ENCODE data around the gene MAGEA3.
"Not testable (repeated sequence)": the region's sequence is repeated elsewhere in the genome, so short reads cannot be mapped to it uniquely, and the experiment has no call there.

Gene MAGEA3

GRCh38 chrX:152697952-152698931 is at the start of gene MAGEA3:
Gene MAGEA3, plus strand, starts transcription at chrX:152698794. Its CDS starts 2,039 bp downstream, at chrX:152700833.
- not testable (repeated sequence) for H3K36me3 Mint-ChIP-seq (ENCODE audit: low read depth); DNase-seq; H3K4me1 Mint-ChIP-seq (ENCODE audit: low read depth)

DNA sequence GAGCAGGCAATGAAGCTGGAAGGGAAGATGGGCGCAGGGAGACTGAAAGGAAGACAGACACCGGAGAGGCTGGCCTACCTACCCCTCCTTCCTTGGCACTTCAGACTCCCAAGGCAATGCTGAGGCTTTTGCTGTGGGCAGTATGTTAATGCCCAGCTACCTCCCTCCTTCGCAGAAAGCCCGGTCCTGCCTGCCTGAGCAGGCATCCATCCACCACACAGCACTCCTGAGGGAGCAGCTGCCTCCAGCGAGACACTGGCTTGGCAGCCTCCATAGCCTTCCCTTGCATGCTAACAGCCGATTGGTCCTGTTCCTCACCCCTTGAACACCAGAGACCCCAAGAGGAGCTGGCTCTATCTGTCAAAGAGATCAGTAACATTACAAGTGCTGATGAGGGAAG is 46.5 kb upstream of the MAGEA3 start:
- H3K4me1 Mint-ChIP-seq (ENCODE audit: low read depth): no peaks in the 10 kb centered on the region
- no peaks in the 10 kb centered on the region for H3K9me3 Mint-ChIP-seq
- no peak overlapping the region for H3K27ac Mint-ChIP-seq
- no peaks in the 10 kb centered on the region for H3K36me3 Mint-ChIP-seq (ENCODE audit: low read depth)
- H3K4me3 Mint-ChIP-seq: no peak overlapping the region
- DNase-seq: no peak
- peaks cover 70% of the 10 kb centered on the region for H3K27me3 Mint-ChIP-seq

More at GRCh38 chrX:152697952-152698931, at the start of gene MAGEA3:
- not testable (repeated sequence) for H3K27me3 Mint-ChIP-seq, H3K27ac Mint-ChIP-seq, H3K9me3 Mint-ChIP-seq, H3K4me3 Mint-ChIP-seq

- H3K27ac Mint-ChIP-seq: no peak overlapping the region
Measured at GRCh38 chrX:152652467-152652866, 46.1 kb upstream of the MAGEA3 start.

DNA sequence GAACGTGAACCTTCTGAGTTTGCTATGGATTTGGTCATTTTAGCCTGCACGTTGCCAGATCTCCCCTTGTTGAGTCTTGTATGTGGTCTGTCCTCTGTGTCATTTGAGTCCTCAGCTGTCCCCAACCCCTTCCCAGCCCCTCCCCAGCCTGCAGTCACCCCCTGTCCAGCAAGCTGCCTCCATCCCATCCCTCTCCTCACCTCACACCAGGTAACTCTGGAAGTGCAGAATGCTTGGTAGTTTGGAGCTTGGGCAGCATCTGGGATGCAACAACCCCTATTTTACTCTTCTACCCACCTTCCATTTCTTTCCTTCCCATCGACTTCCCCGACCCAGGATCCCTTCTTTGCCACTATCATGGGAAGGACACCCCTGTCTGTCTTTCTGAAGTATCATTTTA is 42.5 kb upstream of the MAGEA3 start:
- Mint-ChIP-seq H3K36me3 (ENCODE audit: low read depth) (no peaks in the 10 kb centered on the region), H3K27ac (no peak overlapping the region), H3K27me3 (peaks cover 77% of the 10 kb centered on the region), H3K4me1 (ENCODE audit: low read depth) (no peaks in the 10 kb centered on the region), H3K4me3 (no peak overlapping the region), H3K9me3 (no peaks in the 10 kb centered on the region)
- no peak for DNase-seq

More at GRCh38 chrX:152652467-152652866, 46.1 kb upstream of the MAGEA3 start:
- H3K36me3 Mint-ChIP-seq (ENCODE audit: low read depth): no peaks in the 10 kb centered on the region
- no peaks in the 10 kb centered on the region for H3K9me3 Mint-ChIP-seq
- H3K27me3 Mint-ChIP-seq: peaks cover 69% of the 10 kb centered on the region
- H3K4me3 Mint-ChIP-seq: no peak overlapping the region
- DNase-seq: no peak
- no peaks in the 10 kb centered on the region for H3K4me1 Mint-ChIP-seq (ENCODE audit: low read depth)

DNA sequence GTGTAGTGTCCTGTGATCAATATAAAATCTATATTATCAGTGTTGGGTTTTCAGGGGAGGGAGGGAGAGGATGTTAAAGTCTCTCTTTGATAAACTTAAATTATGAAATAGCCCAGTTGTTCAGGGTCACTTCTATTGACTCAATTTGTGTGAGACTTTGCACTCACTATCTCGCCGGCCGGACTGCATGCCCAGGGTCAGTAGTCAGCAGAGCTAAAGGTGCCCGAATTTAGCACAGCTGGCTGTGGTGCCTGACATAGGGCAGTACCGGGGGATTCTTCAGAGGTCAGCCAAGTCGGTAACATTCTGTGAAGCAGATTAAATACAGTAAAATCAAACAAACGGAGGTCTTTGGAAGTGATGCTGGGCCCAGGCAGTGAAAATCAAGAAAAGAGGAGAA is 41.7 kb upstream of the MAGEA3 start:
- H3K27ac Mint-ChIP-seq: no peak overlapping the region
- H3K9me3 Mint-ChIP-seq: no peaks in the 10 kb centered on the region
- H3K36me3 Mint-ChIP-seq (ENCODE audit: low read depth): no peaks in the 10 kb centered on the region
- no peaks in the 10 kb centered on the region for H3K4me1 Mint-ChIP-seq (ENCODE audit: low read depth)
- no peak for DNase-seq
- no peak overlapping the region for H3K4me3 Mint-ChIP-seq
- peaks cover 72% of the 10 kb centered on the region for H3K27me3 Mint-ChIP-seq

DNA sequence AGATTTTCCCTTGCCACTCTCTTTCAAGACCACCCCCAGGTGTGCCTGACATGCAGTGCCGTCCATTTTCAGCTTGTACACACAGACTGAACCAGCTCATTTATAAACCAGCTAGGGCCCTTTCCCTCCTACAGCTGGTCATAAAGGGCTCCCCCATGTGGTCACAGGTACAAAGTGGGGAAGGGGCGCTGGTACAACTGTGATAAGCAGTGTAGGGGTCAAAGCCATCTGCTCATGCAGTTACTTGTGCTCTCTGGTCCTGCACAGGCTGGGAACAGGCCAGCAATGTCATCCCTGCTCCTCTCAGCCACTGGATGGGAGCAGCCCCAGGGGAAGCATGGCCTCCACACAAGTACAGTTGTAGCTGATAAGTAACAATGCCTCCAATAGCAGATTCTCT is 40.3 kb upstream of the MAGEA3 start:
- H3K4me3 Mint-ChIP-seq: no peak overlapping the region

DNA sequence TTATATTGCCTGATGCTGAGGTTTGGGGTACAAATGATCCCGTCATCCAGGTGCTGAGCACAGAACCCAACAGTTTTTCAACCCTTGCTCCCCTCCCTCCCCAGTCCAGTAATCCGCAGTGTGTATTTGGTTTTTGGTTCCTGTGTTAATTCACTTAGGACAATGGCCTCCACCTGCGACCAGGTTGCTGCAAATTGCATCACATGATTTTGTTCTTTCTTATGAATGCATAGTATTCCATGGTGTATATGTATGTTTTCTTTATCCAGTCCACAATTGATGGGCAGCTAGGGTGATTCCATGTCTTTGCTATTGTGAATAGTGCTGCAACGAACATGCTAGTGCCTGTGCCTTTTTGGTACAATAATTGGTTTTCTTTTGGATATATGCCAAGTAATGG is 35.5 kb upstream of the MAGEA3 start:
- no peak for DNase-seq
- H3K27ac Mint-ChIP-seq: no peak overlapping the region
- no peaks in the 10 kb centered on the region for H3K36me3 Mint-ChIP-seq (ENCODE audit: low read depth)
- peaks cover 70% of the 10 kb centered on the region for H3K27me3 Mint-ChIP-seq
- H3K9me3 Mint-ChIP-seq: peaks cover 6% of the 10 kb centered on the region
- no peak overlapping the region for H3K4me3 Mint-ChIP-seq
- H3K4me1 Mint-ChIP-seq (ENCODE audit: low read depth): no peaks in the 10 kb centered on the region

More for the DNA sequence above, 40.3 kb upstream of the MAGEA3 start:
- no peaks in the 10 kb centered on the region for H3K9me3 Mint-ChIP-seq
- H3K4me1 Mint-ChIP-seq (ENCODE audit: low read depth): no peaks in the 10 kb centered on the region
- H3K36me3 Mint-ChIP-seq (ENCODE audit: low read depth): no peaks in the 10 kb centered on the region
- DNase-seq: no peak
- H3K27ac Mint-ChIP-seq: no peak overlapping the region
- peaks cover 69% of the 10 kb centered on the region for H3K27me3 Mint-ChIP-seq

GRCh38 chrX:152674135-152674534 is 24.5 kb upstream of the MAGEA3 start:
- no peaks in the 10 kb centered on the region for H3K36me3 Mint-ChIP-seq (ENCODE audit: low read depth)
- DNase-seq: no peak
- no peaks in the 10 kb centered on the region for H3K4me1 Mint-ChIP-seq (ENCODE audit: low read depth)
- H3K27ac Mint-ChIP-seq: no peak overlapping the region
- H3K27me3 Mint-ChIP-seq: peaks cover 40% of the 10 kb centered on the region
- no peak overlapping the region for H3K4me3 Mint-ChIP-seq
- no peaks in the 10 kb centered on the region for H3K9me3 Mint-ChIP-seq

GRCh38 chrX:152674652-152675051 is 23.9 kb upstream of the MAGEA3 start:
- not testable (repeated sequence) for DNase-seq; H3K9me3 Mint-ChIP-seq; H3K36me3 Mint-ChIP-seq (ENCODE audit: low read depth); H3K4me3 Mint-ChIP-seq; H3K27ac Mint-ChIP-seq; H3K4me1 Mint-ChIP-seq (ENCODE audit: low read depth)
- H3K27me3 Mint-ChIP-seq: peaks cover 36% of the 10 kb centered on the region

GRCh38 chrX:152681012-152681411 is 17.6 kb upstream of the MAGEA3 start:
- H3K27ac Mint-ChIP-seq; H3K36me3 Mint-ChIP-seq (ENCODE audit: low read depth); H3K4me3 Mint-ChIP-seq; DNase-seq; H3K4me1 Mint-ChIP-seq (ENCODE audit: low read depth); H3K9me3 Mint-ChIP-seq: not testable (repeated sequence)
- H3K27me3 Mint-ChIP-seq: peaks cover 11% of the 10 kb centered on the region

DNA sequence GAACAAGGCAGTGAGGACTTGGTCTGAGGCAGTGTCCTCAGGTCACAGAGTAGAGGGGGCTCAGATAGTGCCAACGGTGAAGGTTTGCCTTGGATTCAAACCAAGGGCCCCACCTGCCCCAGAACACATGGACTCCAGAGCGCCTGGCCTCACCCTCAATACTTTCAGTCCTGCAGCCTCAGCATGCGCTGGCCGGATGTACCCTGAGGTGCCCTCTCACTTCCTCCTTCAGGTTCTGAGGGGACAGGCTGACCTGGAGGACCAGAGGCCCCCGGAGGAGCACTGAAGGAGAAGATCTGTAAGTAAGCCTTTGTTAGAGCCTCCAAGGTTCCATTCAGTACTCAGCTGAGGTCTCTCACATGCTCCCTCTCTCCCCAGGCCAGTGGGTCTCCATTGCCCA is 1.8 kb downstream of the MAGEA3 start:
- H3K4me3 Mint-ChIP-seq; DNase-seq; H3K27ac Mint-ChIP-seq; H3K4me1 Mint-ChIP-seq (ENCODE audit: low read depth); H3K27me3 Mint-ChIP-seq; H3K36me3 Mint-ChIP-seq (ENCODE audit: low read depth); H3K9me3 Mint-ChIP-seq: not testable (repeated sequence)

GRCh38 chrX:152706500-152706899 is 7.9 kb downstream of the MAGEA3 start:
- not testable (repeated sequence) for H3K27me3 Mint-ChIP-seq; H3K4me3 Mint-ChIP-seq; H3K9me3 Mint-ChIP-seq; H3K27ac Mint-ChIP-seq; H3K36me3 Mint-ChIP-seq (ENCODE audit: low read depth); DNase-seq; H3K4me1 Mint-ChIP-seq (ENCODE audit: low read depth)

DNA sequence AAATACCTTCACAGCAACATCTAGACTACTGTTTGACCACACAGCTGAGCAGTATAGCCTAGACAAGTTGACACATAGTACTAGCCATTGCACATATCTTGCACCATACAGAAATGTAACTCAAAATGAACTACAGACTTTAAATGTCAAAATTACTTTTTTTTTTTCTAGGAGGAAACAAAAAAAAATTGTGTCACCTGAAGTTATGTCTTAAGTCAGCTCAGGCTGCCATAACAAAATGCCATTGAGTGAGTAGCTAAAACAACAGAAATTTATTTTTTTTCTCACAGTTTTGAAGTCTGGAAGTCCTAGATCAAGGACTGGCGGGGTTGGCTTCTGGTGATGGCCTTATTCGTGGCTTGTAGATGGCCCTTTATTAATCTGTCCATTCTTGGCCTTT is 10.6 kb downstream of the MAGEA3 start, which contains the start of gene CSAG2:
TSS of gene CSAG2 (minus strand) at position 101 of the 400 bp plus-strand sequence. CDS start 161 bp downstream, outside the sequence.
- H3K9me3 Mint-ChIP-seq; H3K27me3 Mint-ChIP-seq; H3K27ac Mint-ChIP-seq; H3K4me3 Mint-ChIP-seq; H3K36me3 Mint-ChIP-seq (ENCODE audit: low read depth); H3K4me1 Mint-ChIP-seq (ENCODE audit: low read depth); DNase-seq: not testable (repeated sequence)

GRCh38 chrX:152713195-152713594 is 14.6 kb downstream of the MAGEA3 start:
- H3K4me1 Mint-ChIP-seq (ENCODE audit: low read depth): not testable (repeated sequence)

More at GRCh38 chrX:152713195-152713594, 14.6 kb downstream of the MAGEA3 start:
- H3K36me3 Mint-ChIP-seq (ENCODE audit: low read depth); DNase-seq; H3K4me3 Mint-ChIP-seq; H3K9me3 Mint-ChIP-seq; H3K27ac Mint-ChIP-seq; H3K27me3 Mint-ChIP-seq: not testable (repeated sequence)
